VCaP (cell line): Measurements from ENCODE around the gene RYR3.

Experiments used
- H3K27ac ChIP-seq: fragments of 450-650 bp; 2 replicates; pipeline ENCODE4 v1.5.1; 2017
- TF ChIP-seq, protein P1 (sequence below): fragments of 450-650 bp; conservative IDR thresholded peaks from 2 replicates; pipeline ENCODE4 v1.5.1; 2017; ENCODE audit warnings: mild to moderate bottlenecking, moderate library complexity

Gene RYR3

DNA sequence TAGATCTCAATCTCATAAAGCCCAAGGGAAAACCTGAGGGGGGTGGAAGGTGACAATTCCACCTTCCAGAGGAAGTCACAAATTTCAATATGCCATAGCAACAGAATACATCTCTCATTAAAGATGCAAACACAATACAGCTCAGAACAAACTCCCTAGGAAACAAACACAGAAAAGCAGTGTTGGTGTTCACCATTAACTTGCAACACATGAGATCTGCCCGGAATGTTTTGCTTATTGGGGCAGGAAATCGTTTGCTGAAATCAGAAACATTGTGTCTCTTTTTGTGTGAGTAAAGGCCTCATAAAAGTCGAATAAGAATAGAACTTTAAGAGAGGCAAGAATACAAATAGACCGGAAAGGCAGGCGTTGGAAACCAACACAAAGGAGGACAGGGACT, 5.8 kb upstream of the RYR3 start:
- H3K27ac ChIP-seq = peak overlapping the region; percentile 95
- TF ChIP-seq, protein P1, sequence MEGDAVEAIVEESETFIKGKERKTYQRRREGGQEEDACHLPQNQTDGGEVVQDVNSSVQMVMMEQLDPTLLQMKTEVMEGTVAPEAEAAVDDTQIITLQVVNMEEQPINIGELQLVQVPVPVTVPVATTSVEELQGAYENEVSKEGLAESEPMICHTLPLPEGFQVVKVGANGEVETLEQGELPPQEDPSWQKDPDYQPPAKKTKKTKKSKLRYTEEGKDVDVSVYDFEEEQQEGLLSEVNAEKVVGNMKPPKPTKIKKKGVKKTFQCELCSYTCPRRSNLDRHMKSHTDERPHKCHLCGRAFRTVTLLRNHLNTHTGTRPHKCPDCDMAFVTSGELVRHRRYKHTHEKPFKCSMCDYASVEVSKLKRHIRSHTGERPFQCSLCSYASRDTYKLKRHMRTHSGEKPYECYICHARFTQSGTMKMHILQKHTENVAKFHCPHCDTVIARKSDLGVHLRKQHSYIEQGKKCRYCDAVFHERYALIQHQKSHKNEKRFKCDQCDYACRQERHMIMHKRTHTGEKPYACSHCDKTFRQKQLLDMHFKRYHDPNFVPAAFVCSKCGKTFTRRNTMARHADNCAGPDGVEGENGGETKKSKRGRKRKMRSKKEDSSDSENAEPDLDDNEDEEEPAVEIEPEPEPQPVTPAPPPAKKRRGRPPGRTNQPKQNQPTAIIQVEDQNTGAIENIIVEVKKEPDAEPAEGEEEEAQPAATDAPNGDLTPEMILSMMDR = no peak

DNA sequence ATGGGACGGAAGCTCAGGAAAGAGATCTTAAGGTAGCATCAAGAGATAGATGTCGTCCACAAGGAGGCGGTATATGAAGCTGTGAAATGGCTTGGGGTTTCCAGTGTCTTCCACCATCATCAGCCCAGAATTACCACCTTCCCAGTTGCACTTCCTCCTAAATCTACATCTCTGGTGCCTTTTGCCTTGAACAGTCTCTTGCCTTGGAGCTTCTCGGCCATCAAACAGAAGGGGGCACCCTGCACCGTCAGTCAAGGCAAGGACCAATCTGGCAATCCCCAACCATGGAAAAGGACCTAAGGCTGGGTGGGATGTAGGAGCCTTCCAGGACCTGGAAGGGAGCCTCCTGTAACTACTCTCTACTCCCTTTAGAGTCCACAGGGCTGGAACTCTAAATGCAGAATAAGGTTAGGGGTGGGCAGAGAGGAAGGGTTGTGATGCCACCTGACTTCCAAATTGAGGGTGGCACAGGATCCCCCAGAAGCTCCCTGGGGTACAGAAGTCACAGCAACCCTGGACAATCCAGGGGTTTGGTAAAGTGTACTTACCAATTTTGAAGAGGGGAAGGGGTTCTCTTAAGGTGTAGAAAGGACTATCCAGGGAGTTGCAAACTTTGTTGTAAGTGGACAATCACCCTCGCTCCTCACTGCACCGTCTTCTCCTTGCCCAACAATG, 1.0 kb upstream of the RYR3 start:
- TF ChIP-seq, protein P1 = no peak
- no peak overlapping the region for H3K27ac ChIP-seq

DNA sequence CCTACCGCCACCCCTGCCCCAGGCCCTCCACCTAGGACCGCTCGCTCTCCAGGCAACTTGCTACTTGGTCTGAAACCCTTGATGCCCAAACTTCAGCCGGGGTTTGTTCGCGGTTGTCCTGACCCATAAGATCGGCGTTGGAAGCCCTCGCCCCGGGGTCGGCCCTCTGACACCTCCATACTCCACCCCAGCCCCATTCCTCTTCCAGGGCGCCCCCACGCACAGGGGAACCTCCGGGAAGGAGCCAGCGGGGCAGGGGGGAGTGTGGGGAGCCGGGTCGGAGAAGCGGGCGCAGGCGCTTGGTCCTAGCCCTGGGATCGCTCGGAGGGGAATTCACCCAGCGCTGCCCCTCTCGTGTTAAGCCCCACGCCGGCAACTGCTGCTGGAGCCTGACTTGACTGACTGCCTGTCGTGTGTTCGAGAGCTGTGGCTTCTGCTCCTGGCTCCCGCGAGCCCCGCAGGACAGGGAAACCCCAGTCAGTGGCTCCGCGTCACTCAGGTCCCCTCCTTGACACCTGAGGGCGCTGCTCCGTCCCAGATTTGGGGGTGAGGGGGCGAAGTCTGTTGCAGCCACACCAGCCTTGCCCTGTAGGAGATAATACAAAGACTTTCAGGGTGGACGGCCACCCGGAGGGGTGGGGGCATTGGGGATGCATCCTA, 675 bp downstream of the RYR3 start:
- H3K27ac ChIP-seq = no peak overlapping the region
- TF ChIP-seq, protein P1 = no peak

DNA sequence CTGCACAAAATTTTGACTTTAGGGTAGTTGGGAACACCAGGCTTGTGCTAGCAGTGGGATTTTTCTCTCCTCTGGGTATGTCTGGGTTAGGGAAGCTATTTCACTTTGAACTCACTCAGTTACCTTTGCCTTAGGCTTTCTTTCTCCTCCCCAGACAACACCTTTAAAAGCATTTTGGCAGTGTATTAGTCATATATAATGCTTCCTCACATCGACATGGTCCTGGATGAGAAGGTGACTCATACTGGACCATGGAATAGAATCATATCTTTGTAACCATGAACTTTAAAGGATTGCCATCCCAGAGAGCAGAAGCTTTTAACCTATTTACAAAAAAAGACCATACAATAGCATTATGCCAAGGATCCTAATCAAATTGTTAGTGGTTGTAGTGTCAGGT, 2.7 kb downstream of the RYR3 start:
- H3K27ac ChIP-seq = no peak overlapping the region

DNA sequence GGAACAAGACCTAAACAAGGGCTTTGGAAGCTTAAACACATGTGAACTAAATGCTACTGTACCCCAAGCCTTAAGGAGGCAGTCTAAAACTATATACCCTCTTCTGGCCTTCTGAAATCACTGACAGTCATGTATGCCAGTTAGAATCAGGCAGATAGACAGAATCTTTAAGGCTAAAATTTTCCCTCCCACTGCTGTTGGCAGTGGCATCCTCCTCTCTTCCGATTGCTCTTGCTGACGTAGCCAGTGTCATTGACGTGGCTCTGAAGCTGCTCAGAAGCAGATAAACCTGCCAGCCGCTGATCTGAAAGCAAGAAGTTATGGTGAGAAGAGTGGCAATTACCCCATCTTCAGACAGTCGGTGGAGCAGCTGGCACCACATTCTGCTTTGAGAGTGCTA, 3.3 kb downstream of the RYR3 start:
- TF ChIP-seq, protein P1 = no peak

More for the DNA sequence above, 2.7 kb downstream of the RYR3 start:
- TF ChIP-seq, protein P1 = no peak

DNA sequence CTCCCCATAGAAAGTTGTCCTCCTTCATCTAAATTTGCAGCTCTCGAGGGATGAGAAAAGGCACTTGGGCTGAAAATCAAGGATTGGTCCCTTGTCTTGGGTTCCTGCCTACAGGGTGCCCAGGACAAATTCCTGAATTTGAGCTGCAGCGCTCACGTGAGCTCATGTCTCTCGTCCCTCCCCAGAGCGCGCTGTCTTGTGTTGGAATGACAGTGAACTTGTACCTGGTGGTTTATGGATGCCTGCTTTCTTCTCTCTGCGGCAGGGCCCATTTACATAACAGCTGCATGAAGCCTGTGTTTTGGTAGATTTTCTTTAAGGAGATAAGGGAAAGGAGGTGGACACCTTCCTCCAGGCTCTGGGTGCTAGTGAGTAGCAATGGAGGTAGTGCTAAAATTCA, 4.3 kb downstream of the RYR3 start:
- no peak overlapping the region for H3K27ac ChIP-seq
- TF ChIP-seq, protein P1 = no peak

More for the DNA sequence above, 3.3 kb downstream of the RYR3 start:
- no peak overlapping the region for H3K27ac ChIP-seq

DNA sequence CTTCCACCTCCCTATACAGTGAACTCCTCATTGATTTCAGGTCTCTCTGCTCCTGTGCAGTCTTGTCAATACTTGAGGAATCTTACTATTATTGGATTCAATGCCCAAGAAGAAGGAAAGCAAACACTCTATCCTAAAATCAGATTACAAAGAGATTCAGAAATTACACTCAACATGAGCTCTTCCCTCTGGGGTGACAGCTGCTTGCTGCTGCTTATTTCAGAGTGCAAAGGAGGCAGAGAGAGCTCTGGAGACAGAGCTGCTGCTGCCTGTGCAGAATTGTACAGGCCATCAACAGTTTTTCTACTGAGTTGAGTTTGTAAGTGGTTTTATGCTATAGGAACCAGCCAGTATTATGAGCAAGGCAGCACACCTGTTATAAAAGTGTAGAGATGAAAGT, 7.1 kb downstream of the RYR3 start:
- TF ChIP-seq, protein P1 = no peak
- H3K27ac ChIP-seq = no peak overlapping the region
